ENCODE data around the gene TEX28.
"Not testable (repeated sequence)": the region's sequence is repeated elsewhere in the genome, so short reads cannot be mapped to it uniquely, and the experiment has no call there.

TEX28 gene

GRCh38 chrX:154239982-154240503 lies 54.9 kb downstream of the TEX28 start:
- not testable (repeated sequence) for FAIRE-seq

- FAIRE-seq, result not testable (repeated sequence)
Measured at GRCh38 chrX:154238939-154239559, 55.9 kb downstream of the TEX28 start.

GRCh38 chrX:154233620-154234019 lies 61.3 kb downstream of the TEX28 start:
- not testable (repeated sequence) for FAIRE-seq

DNA sequence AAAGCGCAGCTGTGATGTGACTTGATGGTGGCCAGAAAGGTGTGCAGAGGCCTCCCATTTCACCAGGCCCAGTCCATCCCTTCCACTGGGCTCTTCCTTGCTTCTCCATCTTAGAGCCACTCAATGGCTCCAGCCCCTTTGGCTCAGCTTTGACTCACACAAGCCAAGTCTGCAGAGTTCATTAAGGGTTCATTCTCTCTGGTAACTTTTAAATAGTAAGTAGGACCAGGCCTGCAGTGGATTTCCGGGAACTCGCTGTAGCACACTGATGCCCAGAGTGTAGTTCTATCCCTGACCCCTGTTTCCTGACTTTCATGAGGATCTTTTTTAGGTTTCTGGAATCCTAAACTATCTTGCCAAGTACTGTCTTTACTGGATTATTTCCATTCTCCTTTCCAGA lies 63.5 kb downstream of the TEX28 start:
- not testable (repeated sequence) for FAIRE-seq

- not testable (repeated sequence) for FAIRE-seq
Measured at GRCh38 chrX:154226706-154227105, 68.2 kb downstream of the TEX28 start.

GRCh38 chrX:154225292-154225691 lies 69.6 kb downstream of the TEX28 start:
- FAIRE-seq, result not testable (repeated sequence)

All from TTC549 (cell line).